Measurements from ENCODE around the gene CUTC. TPM values are rescaled to one million over a fixed set of nuclear protein-coding genes. Genes with fewer than 3 reads are reported as not detected.

CUTC gene
- total and polyA plus RNA-seq, 2 donors (not counting 3 experiments of a cell fraction or from before 2014, with no cell fraction given) = 20.4 to 23.1 TPM

GRCh38 chr10:99754670-99755069, 22.6 kb downstream of the CUTC start:
- FAIRE-seq = no peak
- POLR2A ChIA-PET = no interaction called here
- H3K27ac ChIP-seq (ENCODE audit: insufficient read depth, low read depth, low read length) = no peak overlapping the region

GRCh38 chr10:99756159-99756558, 24.1 kb downstream of the CUTC start:
- no peak for FAIRE-seq
- dilution Hi-C loops (cut with MboI; ENCODE audit: extremely low pct_ligation_motif_present, low sequenced_read_pairs) (loop anchor here (10.0 kb wide), 1 partner anchor 49 kb away; no protein-coding TSS in a partner anchor), intact Hi-C loops (cut with micrococcal nuclease) (no loop called here)

More at GRCh38 chr10:99754670-99755069, 22.6 kb downstream of the CUTC start:
- H3K4me2 ChIP-seq (ENCODE audit: insufficient read depth, low read length) = no peak overlapping the region
- no peaks in the 10 kb centered on the region for H3K9me1 ChIP-seq (replicated peaks; ENCODE audit: control insufficient read depth, extremely low read depth, insufficient read depth, low read length)
- no peak overlapping the region for H3K9ac ChIP-seq (replicated peaks; ENCODE audit: extremely low read depth, insufficient read depth, low read length)
- intact Hi-C loops (cut with micrococcal nuclease) (no loop called here), dilution Hi-C loops (cut with MboI; ENCODE audit: extremely low pct_ligation_motif_present, low sequenced_read_pairs) (loop anchor here (10.0 kb wide), 1 partner anchor 50 kb away; no protein-coding TSS in a partner anchor)
- CTCF ChIA-PET = interaction anchor here (1.0 kb wide), 2 partner anchors 38 to 91 kb away, joined by 3 to 5 read pairs; no protein-coding TSS in a partner anchor
- no peaks in the 10 kb centered on the region for H3K9me3 ChIP-seq (replicated peaks; ENCODE audit: control insufficient read depth, insufficient read depth, low read length)
- no peak for TF ChIP-seq MAX (IDR thresholded peaks at IDR 0.05; ENCODE audit: insufficient read depth, insufficient read length)
- TF ChIP-seq FOS (IDR thresholded peaks at IDR 0.05; ENCODE audit: borderline replicate concordance, insufficient read depth, low read length) = peak; percentile 58
- no peak for TF ChIP-seq POLR2AphosphoS5 (IDR thresholded peaks at IDR 0.05; ENCODE audit: insufficient read depth, low read depth, low read length)
- peaks cover 8 to 11% of the 10 kb centered on the region in 2 experiments for H3K36me3 ChIP-seq (ENCODE audit: control insufficient read depth in 2 of 2, extremely low read depth in 1 of 2, insufficient read depth in 2 of 2, low read length in 2 of 2)
- BruUV-seq (replicated peaks) = no TSS peak
- H3K4me1 ChIP-seq (ENCODE audit: control insufficient read depth, extremely low read depth, insufficient read depth, low read length) = no peaks in the 10 kb centered on the region
- DNase-seq (ENCODE audit: low read depth, low spot score) = peak; percentile 14
- no peaks in the 10 kb centered on the region for H4K20me1 ChIP-seq (replicated peaks; ENCODE audit: control insufficient read depth, extremely low read depth, insufficient read depth, low read length)
- H2AFZ ChIP-seq (ENCODE audit: low read depth, low read length) = no peak overlapping the region
- no peaks in the 10 kb centered on the region for H3K79me2 ChIP-seq (ENCODE audit: control insufficient read depth, insufficient read depth, low read length)
- no peaks in the 10 kb centered on the region for H3K27me3 ChIP-seq (ENCODE audit: control insufficient read depth in 2 of 2, insufficient read depth in 2 of 2, low read length in 2 of 2)
- H3K4me3 ChIP-seq (replicated peaks in 1 of 3; ENCODE audit: insufficient read depth in 1 of 3, low read depth in 1 of 3, low read length in 3 of 3) = no peak overlapping the region

More at GRCh38 chr10:99756159-99756558, 24.1 kb downstream of the CUTC start:
- Histone ChIP-seq H3K36me3 (ENCODE audit: control insufficient read depth in 2 of 2, extremely low read depth in 1 of 2, insufficient read depth in 2 of 2, low read length in 2 of 2) (peaks cover 8 to 19% of the 10 kb centered on the region in 2 experiments), H3K79me2 (ENCODE audit: control insufficient read depth, insufficient read depth, low read length) (no peaks in the 10 kb centered on the region), H3K9ac (replicated peaks; ENCODE audit: extremely low read depth, insufficient read depth, low read length) (no peak overlapping the region), H4K20me1 (replicated peaks; ENCODE audit: control insufficient read depth, extremely low read depth, insufficient read depth, low read length) (no peaks in the 10 kb centered on the region), H3K27me3 (ENCODE audit: control insufficient read depth in 2 of 2, insufficient read depth in 2 of 2, low read length in 2 of 2) (no peaks in the 10 kb centered on the region), H2AFZ (ENCODE audit: low read depth, low read length) (no peak overlapping the region), H3K9me1 (replicated peaks; ENCODE audit: control insufficient read depth, extremely low read depth, insufficient read depth, low read length) (no peaks in the 10 kb centered on the region), H3K4me1 (ENCODE audit: control insufficient read depth, extremely low read depth, insufficient read depth, low read length) (no peaks in the 10 kb centered on the region), H3K27ac (ENCODE audit: insufficient read depth, low read depth, low read length) (no peak overlapping the region), H3K4me2 (ENCODE audit: insufficient read depth, low read length) (no peak overlapping the region), H3K4me3 (replicated peaks in 1 of 3; ENCODE audit: insufficient read depth in 1 of 3, low read depth in 1 of 3, low read length in 3 of 3) (no peak overlapping the region), H3K9me3 (replicated peaks; ENCODE audit: control insufficient read depth, insufficient read depth, low read length) (no peaks in the 10 kb centered on the region)
- CTCF ChIA-PET = no interaction called here
- POLR2A ChIA-PET = no interaction called here
- DNase-seq (ENCODE audit: low read depth, low spot score) = no peak
- TF ChIP-seq MYC (IDR thresholded peaks at IDR 0.05; ENCODE audit: low read depth, low read length) = no peak
- TF ChIP-seq CTCF (IDR thresholded peaks at IDR 0.05; ENCODE audit: extremely low read depth in 1 of 2, insufficient read depth in 1 of 2, low read depth in 1 of 2, low read length in 2 of 2) = no peak
- TF ChIP-seq EZH2 (IDR thresholded peaks at IDR 0.05; ENCODE audit: borderline replicate concordance, low read depth, low read length, severe bottlenecking) = no peak
- no peak for TF ChIP-seq FOS (IDR thresholded peaks at IDR 0.05; ENCODE audit: borderline replicate concordance, insufficient read depth, low read length)
- no peak for TF ChIP-seq POLR2A (IDR thresholded peaks at IDR 0.05; ENCODE audit: low read depth, low read length)
- no peak for TF ChIP-seq JUN (IDR thresholded peaks at IDR 0.05; ENCODE audit: borderline replicate concordance, insufficient read depth, insufficient read length, low read depth)
- TF ChIP-seq MAX (IDR thresholded peaks at IDR 0.05; ENCODE audit: insufficient read depth, insufficient read length) = no peak
- no peak for TF ChIP-seq GATA2 (IDR thresholded peaks at IDR 0.05; ENCODE audit: insufficient read depth, insufficient read length, low read depth, low read length)
- TF ChIP-seq POLR2AphosphoS5 (IDR thresholded peaks at IDR 0.05; ENCODE audit: insufficient read depth, low read depth, low read length) = no peak
- no TSS peak for BruUV-seq (replicated peaks)
